H9 (cell line): Measurements from ENCODE around the gene PPARGC1A. TPM values are rescaled to one million over a fixed set of nuclear protein-coding genes. Genes with fewer than 3 reads are reported as not detected.

Experiments used
- DNase-seq: peaks from one replicate; pipeline ENCODE4 v3.0.0-alpha.2; 2017
- H2AFZ ChIP-seq: one replicate; pipeline ENCODE4 v1.6.1; 2013; ENCODE audit warnings: mild to moderate bottlenecking, low read length, control low read depth, moderate library complexity
- H2AK5ac ChIP-seq: 2 replicates; pipeline ENCODE4 v1.6.1; 2013; ENCODE audit warnings: low read length, control low read depth, mixed read lengths; ENCODE audit not compliant: insufficient read length
- H2BK120ac ChIP-seq: one replicate; pipeline ENCODE4 v1.6.1; 2013; ENCODE audit warnings: low read depth, mild to moderate bottlenecking, low read length, control low read depth, inconsistent platforms; ENCODE audit not compliant: poor library complexity, severe bottlenecking
- H2BK12ac ChIP-seq: 2 replicates; pipeline ENCODE4 v1.6.1; 2013; ENCODE audit warnings: low read length, control low read depth, mixed read lengths, low read depth; ENCODE audit not compliant: insufficient read length
- H2BK15ac ChIP-seq: 2 replicates; pipeline ENCODE4 v1.6.1; 2013; ENCODE audit warnings: low read depth, low read length, control low read depth
- H2BK20ac ChIP-seq: one replicate; pipeline ENCODE4 v1.6.1; 2013; ENCODE audit warnings: low read depth, mild to moderate bottlenecking, low read length, control low read depth, inconsistent platforms; ENCODE audit not compliant: poor library complexity, severe bottlenecking
- H2BK5ac ChIP-seq: 2 replicates; pipeline ENCODE4 v1.6.1; 2013; ENCODE audit warnings: low read length, control low read depth, mixed read lengths; ENCODE audit not compliant: insufficient read length
- H3K14ac ChIP-seq: 2 replicates; pipeline ENCODE4 v1.6.1; 2013; ENCODE audit warnings: low read length, control low read depth; ENCODE audit not compliant: insufficient read depth
- H3K18ac ChIP-seq: 2 replicates; pipeline ENCODE4 v1.6.1; 2013; ENCODE audit warnings: low read depth, mild to moderate bottlenecking, mixed read lengths, low read length, control low read depth; ENCODE audit not compliant: insufficient read length
- H3K23ac ChIP-seq: 2 replicates; pipeline ENCODE4 v1.6.1; 2013; ENCODE audit warnings: low read length, control low read depth, mixed read lengths, low read depth; ENCODE audit not compliant: insufficient read length
- H3K23me2 ChIP-seq: 2 replicates; pipeline ENCODE4 v1.6.1; 2013; ENCODE audit warnings: low read depth, mild to moderate bottlenecking, mixed read lengths, low read length, control low read depth; ENCODE audit not compliant: insufficient read length, poor library complexity, severe bottlenecking
- H3K27ac ChIP-seq: 2 replicates; pipeline ENCODE4 v1.5.1; 2013; ENCODE audit warnings: low read length, control low read depth, mixed read lengths, low read depth; ENCODE audit not compliant: insufficient read length
- H3K27me3 ChIP-seq: 2 replicates; pipeline ENCODE4 v1.6.1; 2013; ENCODE audit warnings: low read length, control low read depth, inconsistent platforms; ENCODE audit not compliant: insufficient read depth
- H3K4ac ChIP-seq: 2 replicates; pipeline ENCODE4 v1.6.1; 2013; ENCODE audit warnings: low read depth, mild to moderate bottlenecking, control low read depth, inconsistent platforms, low read length, moderate library complexity
- H3K4me1 ChIP-seq: 2 replicates; pipeline ENCODE4 v1.6.1; 2013; ENCODE audit warnings: low read length, control low read depth, inconsistent platforms; ENCODE audit not compliant: insufficient read depth
- H3K4me2 ChIP-seq: 2 replicates; pipeline ENCODE4 v1.6.1; 2013; ENCODE audit warnings: low read length, control low read depth, mixed read lengths; ENCODE audit not compliant: insufficient read length, insufficient read depth
- H3K56ac ChIP-seq: 2 replicates; pipeline ENCODE4 v1.6.1; 2013; ENCODE audit warnings: low read depth, mild to moderate bottlenecking, mixed read lengths, low read length, control low read depth; ENCODE audit not compliant: insufficient read length
- H3K79me1 ChIP-seq: 2 replicates; pipeline ENCODE4 v1.6.1; 2013; ENCODE audit warnings: low read depth, mild to moderate bottlenecking, moderate library complexity, low read length, control low read depth, inconsistent platforms; ENCODE audit not compliant: insufficient read depth, poor library complexity, severe bottlenecking
- H3K79me2 ChIP-seq: 2 replicates; pipeline ENCODE4 v1.6.1; 2013; ENCODE audit warnings: low read length, control low read depth, inconsistent platforms; ENCODE audit not compliant: insufficient read depth
- H3K9ac ChIP-seq: 2 replicates; pipeline ENCODE4 v1.6.1; 2013; ENCODE audit warnings: low read length, control low read depth, mixed read lengths; ENCODE audit not compliant: insufficient read length; ENCODE audit errors: extremely low read depth
- H3K9me3 ChIP-seq: one replicate; pipeline ENCODE4 v1.6.1; 2013; ENCODE audit warnings: low read depth, low read length, inconsistent platforms; ENCODE audit not compliant: control insufficient read depth
- H3T11ph ChIP-seq: one replicate; pipeline ENCODE4 v1.6.1; 2013; ENCODE audit warnings: mild to moderate bottlenecking, low read length, control low read depth, inconsistent platforms
- H4K20me1 ChIP-seq: one replicate; pipeline ENCODE4 v1.6.1; 2013; ENCODE audit not compliant: control insufficient read depth, insufficient read length, insufficient read depth
- H4K5ac ChIP-seq: 2 replicates; pipeline ENCODE4 v1.6.1; 2013; ENCODE audit warnings: low read depth, mild to moderate bottlenecking, mixed read lengths, low read length, control low read depth; ENCODE audit not compliant: insufficient read length
- H4K8ac ChIP-seq: replicated peaks from 2 replicates; pipeline ENCODE4 v1.6.1; 2013; ENCODE audit warnings: low read length, control low read depth, mixed read lengths, low read depth; ENCODE audit not compliant: insufficient read length
- H4K91ac ChIP-seq: 2 replicates; pipeline ENCODE4 v1.6.1; 2013; ENCODE audit warnings: low read depth, mild to moderate bottlenecking, moderate library complexity, mixed read lengths, low read length, control low read depth; ENCODE audit not compliant: insufficient read length
- H3K27ac Mint-ChIP-seq, 3 experiments: 2 replicates in 2 of 3; 3 replicates in 1 of 3; pipeline ENCODE4 v1.8.0; 2020 to 2021; ENCODE audit warnings: mixed read lengths in 3 of 3, mild to moderate bottlenecking in 1 of 3, moderate library complexity in 1 of 3
- H3K27me3 Mint-ChIP-seq: 2 replicates; pipeline ENCODE4 v1.8.0; 2021; ENCODE audit warnings: low read depth, mild to moderate bottlenecking, moderate library complexity, mixed read lengths
- H3K36me3 Mint-ChIP-seq, 3 experiments: 2 replicates in 2 of 3; 3 replicates in 1 of 3; pipeline ENCODE4 v1.8.0; 2020 to 2021; ENCODE audit warnings: low read depth in 3 of 3, mixed read lengths in 3 of 3; ENCODE audit not compliant: insufficient read depth in 1 of 3
- H3K4me1 Mint-ChIP-seq, 2 experiments: 2 replicates each; pipeline ENCODE4 v1.8.0; 2020; ENCODE audit warnings: mixed read lengths in 2 of 2
- H3K4me3 Mint-ChIP-seq, 2 experiments: 2 replicates in 1 of 2; 3 replicates in 1 of 2; pipeline ENCODE4 v1.8.0; 2020 to 2021; ENCODE audit warnings: mild to moderate bottlenecking in 2 of 2, mixed read lengths in 2 of 2, moderate library complexity in 1 of 2
- H3K9me3 Mint-ChIP-seq, 2 experiments: 2 replicates in 1 of 2; 3 replicates in 1 of 2; pipeline ENCODE4 v1.8.0; 2020; ENCODE audit warnings: mild to moderate bottlenecking in 2 of 2, mixed read lengths in 2 of 2, moderate library complexity in 1 of 2
- CTCF ChIP-seq: fragments of 200-600 bp; sonication (generic); conservative IDR thresholded peaks from 3 replicates; pipeline ENCODE4 v1.8.0; 2021; ENCODE audit warnings: antibody characterized with exemption, mild to moderate bottlenecking
- WGBS: extraction: QIAGEN DNeasy Blood & Tissue Kit; methylation state at CpG from one replicate; pipeline ENCODE4 v1.1.7; 2013; ENCODE audit warnings: missing lambda C conversion rate, low lambda C conversion rate, mixed read lengths; ENCODE audit not compliant: insufficient read length; ENCODE audit errors: extremely low coverage; 5-methylcytosine and 5-hydroxymethylcytosine counted together
- total RNA-seq: library from RNA; stranded (reverse); gene quantifications from 2 replicates; pipeline ENCODE4 v1.2.1, GENCODE V29; 2021

PPARGC1A gene
- total RNA-seq, 1 experiment from 2014 or later, result 1.7 TPM

DNA sequence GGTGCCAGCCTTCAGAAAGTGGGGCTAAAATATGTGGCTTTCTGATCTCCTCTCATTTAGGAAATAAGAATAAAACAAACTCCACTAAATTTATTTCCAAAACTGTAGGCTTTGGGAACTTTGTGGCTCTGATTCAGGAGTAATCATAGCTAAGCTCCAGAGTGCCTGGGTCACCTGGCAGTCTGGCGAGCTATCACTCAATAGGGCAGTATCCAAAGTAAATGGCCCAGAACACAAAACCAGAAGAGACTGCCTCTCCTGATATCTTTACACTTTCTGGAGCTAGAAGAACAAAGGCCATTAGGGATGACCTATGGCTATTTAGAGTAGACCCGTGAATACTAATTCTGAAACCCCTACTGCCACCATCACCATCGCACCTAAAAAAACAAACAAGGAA lies 17.0 kb upstream of the PPARGC1A start:
- no CpG with 5 or more reads among the region's 3 CpGs for WGBS
- no peaks in the 10 kb centered on the region for H4K20me1 ChIP-seq
- no peak overlapping the region for H3K23ac ChIP-seq
- H3K23me2 ChIP-seq, result no peaks in the 10 kb centered on the region
- Mint-ChIP-seq H3K4me3 (no peak overlapping the region), H3K9me3 (no peaks in the 10 kb centered on the region), H3K27me3 (no peaks in the 10 kb centered on the region), H3K27ac (no peak overlapping the region), H3K4me1 (peaks cover 6 to 7% of the 10 kb centered on the region in 2 experiments), H3K36me3 (no peaks in the 10 kb centered on the region)
- no peak overlapping the region for H2BK15ac ChIP-seq
- no peak overlapping the region for H4K5ac ChIP-seq
- no peak overlapping the region for H4K91ac ChIP-seq
- H3K56ac ChIP-seq, result no peak overlapping the region
- no peak overlapping the region for H3K4me2 ChIP-seq
- no peak overlapping the region for H2BK12ac ChIP-seq
- no peak for TF ChIP-seq CTCF
- H3T11ph ChIP-seq, result no peak overlapping the region
- H3K4ac ChIP-seq, result no peak overlapping the region
- no peaks in the 10 kb centered on the region for H3K9me3 ChIP-seq
- H2BK5ac ChIP-seq, result no peak overlapping the region
- no peaks in the 10 kb centered on the region for H3K79me2 ChIP-seq
- H2BK120ac ChIP-seq, result no peak overlapping the region
- H3K79me1 ChIP-seq, result no peaks in the 10 kb centered on the region
- no peak overlapping the region for H2BK20ac ChIP-seq
- DNase-seq, result no peak
- no peaks in the 10 kb centered on the region for H3K27me3 ChIP-seq
- H3K4me1 ChIP-seq, result no peaks in the 10 kb centered on the region
- H3K14ac ChIP-seq, result no peak overlapping the region
- H3K18ac ChIP-seq, result no peak overlapping the region
- no peak overlapping the region for H2AFZ ChIP-seq
- H3K9ac ChIP-seq, result no peak overlapping the region
- H2AK5ac ChIP-seq, result no peak overlapping the region
- no peak overlapping the region for H4K8ac ChIP-seq
- no peak overlapping the region for H3K27ac ChIP-seq
